ENCODE results near the gene PPA1.
"Not testable (repeated sequence)": the region's sequence is repeated elsewhere in the genome, so short reads cannot be mapped to it uniquely, and the experiment has no call there.

PPA1 gene

DNA sequence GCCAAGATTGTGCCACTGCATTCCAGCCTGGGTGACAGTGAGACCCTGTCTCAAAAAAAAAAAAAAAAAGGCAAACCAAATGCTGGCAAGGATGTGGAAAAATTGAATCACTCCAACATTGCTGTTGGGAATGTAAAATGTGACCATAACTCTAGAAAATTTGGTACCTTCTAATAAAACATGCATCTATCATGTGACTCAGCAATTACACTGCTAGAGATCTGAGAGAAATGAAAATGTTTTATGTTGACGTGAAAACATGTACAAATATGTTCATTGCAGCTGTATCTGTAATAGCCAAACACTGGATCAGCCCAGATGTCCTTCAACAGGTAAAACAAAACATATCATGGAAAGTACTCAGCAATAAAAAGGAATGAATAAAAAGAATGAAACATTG is 32.1 kb downstream of the PPA1 start:
- no peak for DNase-seq

- DNase-seq = no peak
These were observed 34.3 kb downstream of the PPA1 start for GRCh38 chr10:70198696-70199466.

DNA sequence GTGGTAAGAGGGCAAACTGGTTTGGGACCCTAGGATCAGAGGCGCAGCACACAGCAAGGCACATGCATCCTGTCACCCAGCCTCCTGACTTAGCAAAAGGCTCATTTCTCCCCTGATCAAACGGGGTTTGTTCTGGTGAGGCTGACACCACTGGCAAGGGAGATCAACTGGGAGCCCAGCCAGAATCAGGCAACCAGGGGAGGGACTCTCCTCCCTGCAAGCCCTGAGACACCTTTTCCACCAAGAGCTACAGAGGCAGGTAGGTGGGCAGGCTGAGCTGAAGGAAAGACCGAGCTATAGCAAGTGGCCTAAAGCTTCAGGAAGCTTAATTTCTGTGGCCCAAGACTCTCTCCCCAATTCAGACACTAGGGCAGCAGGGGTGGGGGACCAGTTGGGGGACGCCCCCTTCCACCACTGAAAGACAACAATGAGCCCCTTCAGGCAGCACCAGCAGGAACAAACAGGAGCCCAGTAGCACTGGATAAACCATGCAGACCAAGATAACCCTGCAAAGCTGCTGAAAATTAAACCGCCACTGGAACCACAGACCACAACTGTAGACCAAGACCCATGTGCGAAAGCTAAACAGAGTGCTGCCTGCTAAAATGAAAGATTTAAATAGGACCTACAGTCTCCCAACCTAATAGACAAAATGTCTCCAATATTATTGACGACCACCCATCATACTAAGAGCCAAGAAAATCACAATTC is 35.8 kb downstream of the PPA1 start:
- DNase-seq = no peak

GRCh38 chr10:70193391-70193844 is 39.8 kb downstream of the PPA1 start:
- no peak for DNase-seq

GRCh38 chr10:70192326-70192968 is 40.8 kb downstream of the PPA1 start:
- no peak for DNase-seq

- DNase-seq = no peak
These were observed 41.3 kb downstream of the PPA1 start for GRCh38 chr10:70191972-70192305.

GRCh38 chr10:70191161-70191971 is 41.9 kb downstream of the PPA1 start:
- no peak for DNase-seq

GRCh38 chr10:70190581-70190980 is 42.6 kb downstream of the PPA1 start:
- DNase-seq = no peak

DNA sequence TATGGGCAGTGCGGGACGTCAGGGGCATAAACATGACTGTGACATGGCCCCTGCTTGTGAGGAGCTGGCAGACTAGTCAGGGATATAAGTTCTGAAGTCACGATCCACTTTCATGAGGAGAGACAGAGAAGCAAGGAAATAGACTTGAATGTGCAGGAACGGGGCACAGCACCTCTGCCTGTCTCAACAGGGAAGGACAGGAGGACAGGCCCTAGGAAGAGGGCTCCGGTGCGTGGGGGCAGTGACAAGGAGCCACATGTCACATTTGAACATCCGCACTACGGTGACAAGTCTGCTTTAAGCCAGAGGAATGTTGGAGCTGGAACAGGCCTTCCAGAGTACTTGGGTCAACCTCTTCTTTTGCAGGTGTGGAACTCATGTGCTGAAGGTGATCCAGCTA is 43.1 kb downstream of the PPA1 start:
- no peak for DNase-seq

DNA sequence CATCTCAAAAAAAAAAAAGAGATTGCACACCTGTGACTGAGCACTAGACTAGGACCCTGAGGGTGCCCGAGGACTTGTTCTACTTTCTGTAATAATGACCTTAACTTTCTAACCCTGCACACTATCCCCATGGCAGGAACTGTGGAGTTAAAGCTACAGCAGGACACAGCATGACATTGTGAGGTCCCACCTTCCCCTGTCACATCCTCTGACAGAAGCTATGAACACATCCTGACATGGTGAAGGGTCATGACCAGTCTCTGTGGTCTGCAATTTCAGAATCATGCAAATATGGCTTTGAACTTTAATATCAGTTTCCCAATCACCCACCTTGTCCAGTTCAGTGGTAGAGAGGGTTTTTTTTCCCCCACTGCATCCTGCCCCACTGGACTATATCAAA is 44.5 kb downstream of the PPA1 start:
- no peak for DNase-seq

- no peak for DNase-seq
These were observed 46.7 kb downstream of the PPA1 start for GRCh38 chr10:70186571-70186970.

- DNase-seq = no peak
These were observed 47.1 kb downstream of the PPA1 start for GRCh38 chr10:70186090-70186489.

DNA sequence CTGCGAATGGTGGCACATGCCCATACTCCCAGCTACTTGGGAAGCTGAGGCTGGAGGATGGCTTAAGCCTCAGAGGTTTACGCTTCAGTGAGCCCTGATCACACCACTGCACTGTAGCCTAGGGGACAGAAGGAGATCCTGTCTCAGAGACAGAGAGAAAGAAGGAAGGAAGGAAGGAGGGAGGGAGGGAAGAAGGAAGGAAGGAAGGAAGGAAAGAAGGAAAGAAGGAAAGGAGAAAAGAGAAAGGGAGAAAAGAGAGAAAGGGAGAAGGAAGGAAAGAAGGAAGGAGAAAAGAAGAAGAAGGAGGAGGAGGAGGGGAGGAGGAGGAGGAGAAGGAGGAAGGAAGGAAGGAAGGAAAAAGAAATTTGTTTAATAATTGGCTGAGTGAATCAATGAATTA is 49.9 kb downstream of the PPA1 start:
- no peak for DNase-seq

DNA sequence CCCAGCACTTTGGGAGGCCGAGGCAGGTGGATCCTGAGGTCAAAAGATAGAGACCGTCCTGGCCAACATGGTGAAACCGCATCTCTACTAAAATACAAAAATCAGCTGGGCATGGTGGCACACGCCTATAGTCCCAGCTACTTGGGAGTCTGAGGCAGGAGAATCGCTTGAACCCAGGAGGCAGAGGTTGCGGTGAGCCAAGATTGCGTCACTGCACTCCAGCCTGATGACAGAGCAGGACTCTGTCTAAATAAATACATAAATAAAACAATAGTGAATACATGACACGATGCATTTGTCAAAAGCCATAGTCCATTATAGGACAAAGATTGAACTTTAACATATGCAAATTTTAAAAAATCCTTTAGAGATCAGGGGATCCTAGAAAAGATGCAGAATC is 54.0 kb downstream of the PPA1 start:
- DNase-seq = not testable (repeated sequence)

DNA sequence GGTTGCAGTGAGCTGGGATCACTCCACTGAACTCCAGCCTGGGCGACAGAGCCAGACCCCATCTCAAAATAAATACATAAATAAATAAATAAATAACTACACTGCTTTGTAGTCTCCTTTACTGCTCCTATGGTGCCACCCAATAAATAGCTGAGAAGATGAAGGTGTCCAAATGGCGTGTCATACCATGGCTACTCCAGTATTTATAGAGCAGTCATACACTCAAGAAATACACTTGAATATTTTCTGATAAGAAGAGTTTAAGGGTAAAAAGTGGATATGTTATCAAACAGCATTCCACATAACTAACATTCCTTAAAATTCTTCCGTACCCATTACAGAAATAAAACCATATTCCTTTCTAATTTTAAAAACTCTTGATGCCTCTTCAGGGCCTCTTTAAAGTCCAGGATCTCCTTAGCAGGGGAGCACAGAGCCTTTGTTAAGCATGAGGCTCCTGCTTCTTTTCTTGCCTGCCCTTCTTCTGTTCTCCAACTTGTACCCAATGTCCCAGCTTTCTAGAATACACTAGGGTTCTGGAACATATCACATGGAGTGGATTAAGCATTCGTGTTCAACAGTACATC is 55.0 kb downstream of the PPA1 start:
- DNase-seq = no peak

- DNase-seq = no peak
These were observed 56.8 kb downstream of the PPA1 start for GRCh38 chr10:70176441-70176840.

DNA sequence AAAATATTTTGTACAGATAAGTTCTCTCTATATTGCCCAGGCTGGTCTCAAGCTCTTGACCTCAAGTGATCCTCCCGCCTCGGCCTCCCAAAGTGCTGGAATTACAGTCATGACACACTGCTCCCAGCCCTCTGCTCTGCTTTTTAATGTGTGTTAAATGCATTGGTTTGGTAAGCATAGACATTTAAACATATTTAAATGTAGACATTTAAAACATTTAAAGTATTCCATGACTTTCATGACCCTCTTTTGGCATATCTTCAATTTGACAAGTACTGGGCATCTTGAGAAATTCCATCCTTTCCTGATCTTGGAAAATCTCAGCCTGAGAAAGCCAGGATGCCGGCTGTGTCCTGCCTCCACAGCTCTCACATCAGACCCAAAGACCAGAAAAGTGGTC is 57.7 kb downstream of the PPA1 start:
- DNase-seq = no peak

- DNase-seq = no peak
These were observed 59.0 kb downstream of the PPA1 start for GRCh38 chr10:70174058-70174741.

DNA sequence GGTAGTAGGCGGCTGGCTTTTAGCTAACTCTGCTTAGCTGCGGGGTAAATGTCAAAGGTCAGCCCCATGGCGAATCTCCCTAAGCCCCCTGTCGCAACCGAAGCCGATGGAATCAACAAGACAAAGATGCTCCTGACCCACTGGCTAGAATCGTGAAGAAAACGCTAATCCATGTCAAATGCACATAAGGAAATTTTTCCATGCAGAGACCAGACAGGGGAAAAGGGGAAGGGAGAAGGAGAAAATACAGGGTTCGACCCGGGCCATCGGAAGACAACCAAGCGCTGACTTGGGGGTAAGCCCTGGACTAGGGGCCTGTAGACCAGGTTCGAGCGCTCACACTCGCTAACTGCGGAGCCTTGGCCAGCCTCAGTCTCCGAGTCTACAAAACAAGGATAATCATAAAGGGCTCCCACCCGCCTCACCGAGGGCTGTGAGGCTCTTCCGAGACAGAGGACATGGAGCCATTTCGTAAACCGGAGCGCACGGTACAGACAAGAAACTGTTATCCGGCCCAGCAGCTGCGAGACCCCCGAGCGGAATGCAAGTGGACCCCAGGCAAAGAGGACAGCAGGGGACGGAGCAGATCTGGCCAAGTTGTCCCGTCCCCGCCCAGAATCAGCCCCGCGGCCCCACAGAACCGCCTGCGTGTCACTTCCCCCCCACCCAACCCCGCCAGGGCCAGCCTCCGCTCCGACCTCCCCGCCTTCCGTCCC is 63.4 kb downstream of the PPA1 start:
- no peak for DNase-seq

- DNase-seq = no peak
These were observed 64.2 kb downstream of the PPA1 start for GRCh38 chr10:70169011-70169410.

DNA sequence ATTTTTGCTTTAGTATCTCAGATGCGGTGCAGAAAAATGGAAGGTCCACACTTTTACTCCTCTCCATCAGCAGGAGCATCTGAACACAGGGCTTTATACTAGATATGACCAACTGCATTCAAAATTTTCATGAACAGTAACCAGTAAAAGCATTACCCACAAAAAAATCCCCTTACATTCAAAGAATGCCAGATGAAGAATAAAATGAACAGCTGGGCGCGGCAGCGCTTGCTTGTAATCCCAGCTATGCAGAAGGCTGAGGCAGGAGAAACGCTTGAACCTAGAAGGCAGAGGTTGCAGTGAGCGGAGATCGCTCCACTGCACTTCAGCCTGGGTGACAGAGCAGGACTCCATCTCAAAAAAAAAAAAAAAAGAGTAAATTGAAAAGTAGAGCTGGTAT is 66.0 kb downstream of the PPA1 start:
- no peak for DNase-seq

DNA sequence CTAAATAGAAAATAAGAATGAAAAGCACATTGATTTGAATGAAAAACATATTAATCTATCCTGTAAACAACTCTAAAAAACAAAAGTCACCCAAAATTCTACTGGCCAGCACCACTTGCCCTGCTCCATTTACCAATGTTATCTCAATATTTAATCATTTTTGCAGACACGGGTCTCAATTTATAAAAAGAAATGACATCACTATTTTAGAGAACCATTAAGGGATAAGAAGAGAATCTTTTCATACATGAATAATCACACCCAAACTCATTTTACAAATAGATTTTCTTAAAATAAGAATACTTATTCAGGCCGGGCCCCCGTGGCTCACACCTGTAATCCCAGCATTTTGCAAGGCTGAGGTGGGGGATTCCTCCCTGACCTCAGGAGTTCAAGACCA is 66.8 kb downstream of the PPA1 start:
- DNase-seq = no peak

Data from NCI-H1092 treated with DMSO at 0.1 percent for 48 hours (cell line).